ENCODE measurements around the gene ATP13A4.

Gene ATP13A4

DNA sequence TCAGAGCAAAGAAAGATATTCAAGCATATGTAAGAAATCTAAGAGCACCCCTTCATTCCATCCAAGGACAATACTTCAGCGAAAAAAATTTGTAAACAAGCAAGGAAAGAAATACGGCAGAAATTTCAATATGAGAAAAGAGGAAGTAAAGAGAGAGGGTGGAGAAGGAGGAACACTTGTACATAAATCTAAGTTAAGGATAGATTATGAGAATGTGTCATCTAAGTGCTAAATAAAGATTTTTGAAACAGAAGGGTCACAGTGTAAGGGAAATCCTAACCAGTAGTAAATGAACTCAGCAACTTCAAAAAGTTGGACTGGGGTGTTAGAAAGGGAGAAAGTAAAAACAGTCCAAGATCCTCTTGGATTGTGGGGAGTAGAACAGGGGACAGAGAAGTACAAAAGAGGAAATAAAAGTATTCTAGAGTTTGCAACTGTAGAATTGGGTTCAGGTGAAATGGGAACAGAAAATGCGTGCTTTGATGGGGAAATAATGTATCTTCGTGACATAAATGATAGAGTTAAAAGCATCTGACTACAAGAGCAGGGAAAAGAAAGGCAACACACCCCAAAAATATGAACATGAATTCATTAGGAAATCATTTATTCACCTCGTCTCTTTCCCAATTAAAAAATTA is 107.6 kb downstream of the ATP13A4 start:
- TF ChIP-seq, protein P1, sequence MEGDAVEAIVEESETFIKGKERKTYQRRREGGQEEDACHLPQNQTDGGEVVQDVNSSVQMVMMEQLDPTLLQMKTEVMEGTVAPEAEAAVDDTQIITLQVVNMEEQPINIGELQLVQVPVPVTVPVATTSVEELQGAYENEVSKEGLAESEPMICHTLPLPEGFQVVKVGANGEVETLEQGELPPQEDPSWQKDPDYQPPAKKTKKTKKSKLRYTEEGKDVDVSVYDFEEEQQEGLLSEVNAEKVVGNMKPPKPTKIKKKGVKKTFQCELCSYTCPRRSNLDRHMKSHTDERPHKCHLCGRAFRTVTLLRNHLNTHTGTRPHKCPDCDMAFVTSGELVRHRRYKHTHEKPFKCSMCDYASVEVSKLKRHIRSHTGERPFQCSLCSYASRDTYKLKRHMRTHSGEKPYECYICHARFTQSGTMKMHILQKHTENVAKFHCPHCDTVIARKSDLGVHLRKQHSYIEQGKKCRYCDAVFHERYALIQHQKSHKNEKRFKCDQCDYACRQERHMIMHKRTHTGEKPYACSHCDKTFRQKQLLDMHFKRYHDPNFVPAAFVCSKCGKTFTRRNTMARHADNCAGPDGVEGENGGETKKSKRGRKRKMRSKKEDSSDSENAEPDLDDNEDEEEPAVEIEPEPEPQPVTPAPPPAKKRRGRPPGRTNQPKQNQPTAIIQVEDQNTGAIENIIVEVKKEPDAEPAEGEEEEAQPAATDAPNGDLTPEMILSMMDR (conservative IDR thresholded peaks at IDR 0.05), result no peak
- H3K27ac ChIP-seq, result no peak overlapping the region

DNA sequence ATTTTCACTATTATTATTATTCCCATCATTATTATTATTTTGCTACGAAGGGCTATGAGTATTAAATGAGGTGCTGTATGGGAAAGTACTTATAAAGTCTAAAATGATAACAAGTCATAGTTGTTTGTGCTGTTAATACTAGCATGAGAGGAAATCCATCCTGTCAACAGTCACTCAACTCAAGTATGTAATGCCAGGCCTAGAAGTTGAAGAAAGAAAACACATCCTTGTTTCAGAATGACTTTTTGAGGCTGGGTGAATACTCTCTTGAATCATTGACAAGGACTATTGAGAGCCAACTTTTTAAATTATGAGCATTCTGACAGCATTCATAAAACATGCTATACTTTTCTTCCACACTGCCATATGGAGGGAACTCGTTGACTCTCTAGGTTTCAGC is 115.3 kb downstream of the ATP13A4 start:
- no peak overlapping the region for H3K27ac ChIP-seq
- TF ChIP-seq, protein P1 (conservative IDR thresholded peaks at IDR 0.05), result no peak

DNA sequence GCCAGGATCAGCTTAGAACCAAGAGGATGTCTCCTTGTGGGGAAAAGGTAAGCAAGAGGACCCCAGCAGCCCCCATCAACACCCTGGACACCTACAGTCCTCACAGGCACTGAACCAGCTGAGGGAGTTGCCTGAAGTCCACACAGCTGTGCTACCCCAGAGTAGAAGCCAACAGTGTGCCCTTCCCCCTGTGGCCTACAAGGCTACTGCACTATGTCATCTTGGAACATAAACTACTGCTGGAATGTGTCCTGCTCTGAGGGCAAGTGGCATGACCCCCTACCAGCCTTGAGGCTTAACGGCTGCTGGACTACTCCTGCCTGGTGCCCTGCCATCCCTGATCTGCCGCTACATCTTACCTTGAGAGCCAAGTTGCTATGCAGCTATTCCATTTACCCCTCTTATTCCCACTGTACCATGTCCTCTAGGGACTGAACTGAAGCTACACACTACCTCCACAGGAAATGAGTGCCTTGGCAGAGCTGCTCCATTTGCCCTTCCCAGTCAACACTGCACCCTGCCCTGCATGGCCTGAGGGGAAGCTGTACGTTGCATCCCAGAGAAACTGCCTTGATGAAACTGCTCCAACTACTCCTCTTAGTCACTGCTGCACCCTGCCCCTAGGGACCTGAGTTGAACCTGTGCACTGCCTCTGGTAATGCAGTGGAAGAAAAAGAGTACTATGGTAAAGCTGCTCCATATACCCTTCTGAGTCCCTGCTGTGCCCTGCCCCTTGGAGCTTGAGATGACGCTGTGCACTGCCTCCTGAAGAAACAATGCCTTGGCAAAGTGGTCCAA is 135.9 kb downstream of the ATP13A4 start:
- TF ChIP-seq, protein P1 (conservative IDR thresholded peaks at IDR 0.05), result no peak
- H3K27ac ChIP-seq, result no peak overlapping the region

DNA sequence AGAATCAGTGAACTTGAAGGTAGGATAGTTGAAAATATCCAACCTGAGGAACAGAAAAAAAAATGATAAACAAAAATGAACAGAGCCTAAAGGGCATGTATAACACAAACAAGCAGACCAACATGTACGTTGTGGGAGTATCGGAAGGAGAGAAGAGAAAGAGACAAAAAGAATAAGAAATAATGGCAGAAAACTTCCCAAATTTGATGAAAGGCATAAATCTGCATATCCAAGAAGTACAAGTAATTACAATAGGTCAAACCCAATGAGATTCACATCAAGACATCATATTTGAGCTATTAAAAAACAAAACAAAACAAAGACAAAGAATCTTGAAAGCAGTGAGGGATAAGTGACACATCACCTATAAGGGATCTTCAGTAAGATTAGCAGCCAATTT is 138.1 kb downstream of the ATP13A4 start:
- TF ChIP-seq, protein P1 (conservative IDR thresholded peaks at IDR 0.05), result no peak
- H3K27ac ChIP-seq, result no peak overlapping the region

DNA sequence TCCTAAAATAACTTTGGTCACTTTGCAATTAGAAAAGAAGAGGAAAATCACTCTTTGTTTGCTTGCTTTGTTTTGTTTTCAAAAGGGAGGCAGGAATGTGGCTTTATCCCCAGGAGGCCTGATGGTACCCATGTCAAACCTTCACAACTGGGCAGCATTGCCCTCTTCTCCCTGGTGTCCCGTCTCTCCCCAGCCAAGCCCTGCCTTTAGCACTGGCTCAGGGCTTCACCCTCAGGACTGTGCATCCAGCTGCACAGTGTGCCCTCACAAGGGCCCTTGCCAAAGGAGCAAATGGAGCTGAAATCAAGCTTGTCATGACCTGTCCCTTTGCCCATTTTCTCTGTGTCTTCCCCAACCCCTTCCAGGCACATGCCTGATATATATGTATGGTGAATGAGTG is 147.0 kb downstream of the ATP13A4 start:
- H3K27ac ChIP-seq, result no peak overlapping the region
- TF ChIP-seq, protein P1 (conservative IDR thresholded peaks at IDR 0.05), result no peak

DNA sequence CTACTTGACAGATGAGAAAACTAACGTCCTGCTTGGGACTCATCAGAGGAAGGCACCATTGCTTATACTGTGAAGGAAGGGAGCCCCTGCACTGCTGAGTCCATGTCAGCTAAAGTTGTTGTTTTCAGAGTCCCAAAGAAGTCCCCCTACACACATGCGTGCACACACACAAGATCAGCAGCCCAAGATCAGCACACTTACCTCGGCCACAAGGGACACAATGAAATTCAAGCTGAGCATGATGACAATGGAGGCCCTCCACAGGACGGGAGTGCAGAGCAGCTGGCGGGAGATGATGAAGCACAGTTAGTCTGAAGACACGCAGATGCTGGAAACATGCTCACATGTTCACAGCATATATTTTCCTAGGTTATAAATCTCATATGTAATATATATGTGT is 147.6 kb downstream of the ATP13A4 start:
- TF ChIP-seq, protein P1 (conservative IDR thresholded peaks at IDR 0.05), result no peak
- H3K27ac ChIP-seq, result no peak overlapping the region

DNA sequence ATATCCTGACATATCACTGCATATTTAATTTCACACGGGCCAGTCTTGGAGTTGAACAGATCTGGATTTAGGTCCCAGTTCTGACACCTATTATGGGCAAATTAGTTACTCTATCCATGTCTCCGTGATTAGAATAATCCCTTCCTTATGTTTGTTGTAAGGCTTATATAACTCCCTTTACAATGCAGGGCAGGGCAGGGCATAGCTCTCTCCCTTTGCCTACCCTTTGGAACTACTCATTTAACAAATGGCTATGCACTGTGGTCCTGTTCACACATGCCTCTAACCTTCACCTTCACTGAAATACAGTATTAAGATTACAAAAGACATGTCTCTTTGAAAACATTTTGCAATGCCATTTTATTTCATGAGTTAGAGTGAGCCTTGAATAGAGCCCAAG is 151.4 kb downstream of the ATP13A4 start:
- H3K27ac ChIP-seq, result no peak overlapping the region
- TF ChIP-seq, protein P1 (conservative IDR thresholded peaks at IDR 0.05), result no peak

Measured in VCaP (cell line).